Measurements from ENCODE around the gene CTSA.
A peak's percentile ranks its signal among the peaks of the same experiment; 100 is the strongest.

GRCh38 chr20:45910670-45911485, 19.7 kb downstream of the CTSA start:
- no peak for TF ChIP-seq RAD21 (IDR thresholded peaks at IDR 0.05; ENCODE audit: low read depth)
- TF ChIP-seq REST (IDR thresholded peaks at IDR 0.05; ENCODE audit: low read depth) = no peak
- no peak for TF ChIP-seq EP300 (IDR thresholded peaks at IDR 0.05; ENCODE audit: borderline replicate concordance)
- 0 out of 2 replicates have a peak, but pooled peaks have one; percentile 21 for TF ChIP-seq MAX (IDR thresholded peaks at IDR 0.05)
- TF ChIP-seq CREB1 (IDR thresholded peaks at IDR 0.05; ENCODE audit: low read depth) = no peak

Data from Ishikawa (cell line).